CD14-positive monocyte (primary cell): Measurements from ENCODE around the gene SLC26A11. TPM values are rescaled to one million over a fixed set of nuclear protein-coding genes. Genes with fewer than 3 reads are reported as not detected.

Source experiments
- DNase-seq, 3 donors: peaks; one replicate each; pipeline ENCODE4 v3.0.0-alpha.2; 2011 to 2022
- H2AFZ ChIP-seq: 2 replicates; pipeline ENCODE4 v1.6.0; 2012; ENCODE audit warnings: mild to moderate bottlenecking, low read depth, low read length, inconsistent platforms; ENCODE audit not compliant: insufficient read depth, poor library complexity, severe bottlenecking
- H3K27ac ChIP-seq, 2 donors: 1 replicate in 1 of 2; 2 replicates in 1 of 2; pipeline ENCODE4 v1.5.1; 2012 to 2013; ENCODE audit warnings: low read length in 2 of 2, control low read depth in 1 of 2, inconsistent platforms in 1 of 2, low read depth in 1 of 2, mild to moderate bottlenecking in 1 of 2
- H3K27me3 ChIP-seq, 2 donors: one replicate each; pipeline versions ENCODE4 v1.6.0 to v1.6.1; 2011 to 2013; ENCODE audit warnings: low read length in 2 of 2; ENCODE audit not compliant: control insufficient read depth in 2 of 2, insufficient read depth in 2 of 2
- H3K36me3 ChIP-seq, 2 donors: replicated peaks in 1 of 2; 1 replicate in 1 of 2; 2 replicates in 1 of 2; pipeline versions ENCODE4 v1.5.1 to v1.6.1; 2012 to 2013; ENCODE audit warnings: low read length in 2 of 2, control low read depth in 1 of 2, inconsistent platforms in 1 of 2, mild to moderate bottlenecking in 1 of 2; ENCODE audit not compliant: insufficient read depth in 2 of 2, control insufficient read depth in 1 of 2
- H3K4me1 ChIP-seq, 2 donors: 1 replicate in 1 of 2; 2 replicates in 1 of 2; pipeline versions ENCODE4 v1.5.1 to v1.6.1; 2012 to 2013; ENCODE audit warnings: low read length in 2 of 2, control low read depth in 1 of 2, inconsistent platforms in 1 of 2, mild to moderate bottlenecking in 1 of 2, moderate library complexity in 1 of 2; ENCODE audit not compliant: insufficient read depth in 2 of 2, control insufficient read depth in 1 of 2
- H3K4me2 ChIP-seq: replicated peaks from 2 replicates; pipeline ENCODE3; 2012; ENCODE audit warnings: low read length, moderate library complexity, mild to moderate bottlenecking; ENCODE audit not compliant: poor library complexity, severe bottlenecking; ENCODE audit errors: extremely low read depth
- H3K4me3 ChIP-seq, 3 experiments: fragments of 200-600 bp in 1 of 3; sonication (generic) in 1 of 3; replicated peaks in 1 of 3; 1 replicate in 2 of 3; 2 replicates in 1 of 3; pipeline ENCODE4 v1.5.1; 2011 to 2013; ENCODE audit warnings: low read length in 3 of 3, mild to moderate bottlenecking in 3 of 3, control low read depth in 2 of 3, low read depth in 2 of 3, inconsistent platforms in 1 of 3, moderate library complexity in 1 of 3
- H3K79me2 ChIP-seq: 2 replicates; pipeline ENCODE4 v1.6.0; 2012; ENCODE audit warnings: mild to moderate bottlenecking, control low read depth, inconsistent platforms, low read length, moderate library complexity; ENCODE audit not compliant: insufficient read depth
- H3K9ac ChIP-seq: 2 replicates; pipeline ENCODE4 v1.6.0; 2017; ENCODE audit warnings: low read length, mild to moderate bottlenecking; ENCODE audit not compliant: insufficient read depth, poor library complexity, severe bottlenecking
- H3K9me3 ChIP-seq, 2 donors: replicated peaks in 1 of 2; 1 replicate in 1 of 2; 2 replicates in 1 of 2; pipeline versions ENCODE4 v1.5.1 to v1.6.1; 2012 to 2013; ENCODE audit warnings: low read length in 2 of 2, control low read depth in 1 of 2; ENCODE audit not compliant: control insufficient read depth in 1 of 2, insufficient read depth in 1 of 2
- H4K20me1 ChIP-seq: 2 replicates; pipeline ENCODE4 v1.6.0; 2012; ENCODE audit warnings: mild to moderate bottlenecking, low read length, control low read depth, moderate library complexity; ENCODE audit not compliant: insufficient read depth
- H3K27ac Mint-ChIP-seq, 7 donors: one replicate each; pipeline ENCODE4 v1.8.0; 2020; ENCODE audit warnings: mild to moderate bottlenecking in 7 of 7, mixed read lengths in 7 of 7, moderate library complexity in 6 of 7, inconsistent platforms in 2 of 7
- H3K27me3 Mint-ChIP-seq, 3 donors: one replicate each; pipeline ENCODE4 v1.8.0; 2021 to 2022; ENCODE audit warnings: low read depth in 3 of 3, mild to moderate bottlenecking in 3 of 3, mixed read lengths in 3 of 3, moderate library complexity in 3 of 3, inconsistent platforms in 1 of 3
- H3K36me3 Mint-ChIP-seq, 2 donors: one replicate each; pipeline ENCODE4 v1.8.0; 2020; ENCODE audit warnings: mixed read lengths in 2 of 2, inconsistent platforms in 1 of 2, mild to moderate bottlenecking in 1 of 2
- H3K4me1 Mint-ChIP-seq: one replicate; pipeline ENCODE4 v1.8.0; 2020; ENCODE audit warnings: mild to moderate bottlenecking, mixed read lengths
- H3K4me3 Mint-ChIP-seq, 2 donors: one replicate each; pipeline ENCODE4 v1.8.0; 2020; ENCODE audit warnings: mild to moderate bottlenecking in 2 of 2, mixed read lengths in 2 of 2, moderate library complexity in 1 of 2
- H3K9me3 Mint-ChIP-seq, 7 donors: one replicate each; pipeline ENCODE4 v1.8.0; 2020 to 2022; ENCODE audit warnings: mixed read lengths in 7 of 7, mild to moderate bottlenecking in 6 of 7, moderate library complexity in 6 of 7, inconsistent platforms in 2 of 7
- CTCF ChIP-seq: fragments of 200-600 bp; IDR thresholded peaks from one replicate; pipeline ENCODE4 v1.8.0; 2022; ENCODE audit warnings: antibody characterized with exemption, mild to moderate bottlenecking
- WGBS: methylation state at CpG from one replicate; pipeline ENCODE4 v1.1.5; 2013; ENCODE audit warnings: missing lambda C conversion rate; ENCODE audit not compliant: insufficient coverage; 5-methylcytosine and 5-hydroxymethylcytosine counted together
- intact Hi-C, 2 donors: fragments of 100-400 bp; cut with micrococcal nuclease; formaldehyde crosslinking; loops; one replicate each; pipeline versions ENCODE4 v1.15.0 to v1.15.1; 2023
- polyA plus RNA-seq, 3 donors: library from polyadenylated mRNA; depleted of rRNA in 1 of 3; unstranded in 2 of 3; stranded (reverse) in 1 of 3; fragments of 300-500 nt in 2 of 3; fragments of >200 nt in 1 of 3; fragmentation: Illumina TruSeq in 2 of 3; gene quantifications; 1 replicate in 2 of 3; 2 replicates in 1 of 3; pipeline ENCODE4 v1.2.3, GENCODE V29; 2012 to 2021

The SLC26A11 gene
- polyA plus RNA-seq, 3 donors: 1.8 to 29.7 (median 2.6) TPM

- WGBS: 64% methylated on average over 12 of the region's 29 CpGs
Measured at GRCh38 chr17:80191865-80192661, 28.2 kb upstream of the SLC26A11 start.

GRCh38 chr17:80195141-80195540 is 25.1 kb upstream of the SLC26A11 start:
- DNase-seq: no peak
- Histone ChIP-seq H4K20me1 (no peaks in the 10 kb centered on the region), H3K9ac (no peak overlapping the region), H3K79me2 (no peaks in the 10 kb centered on the region), H3K36me3 (no peaks in the 10 kb centered on the region), H3K27me3 (no peaks in the 10 kb centered on the region), H3K27ac (no peak overlapping the region), H3K4me1 (no peaks in the 10 kb centered on the region), H3K4me3 (no peak overlapping the region), H2AFZ (no peak overlapping the region), H3K4me2 (no peak overlapping the region), H3K9me3 (no peaks in the 10 kb centered on the region)
- Mint-ChIP-seq H3K27me3 (peaks cover 11 to 27% (median 26%) of the 10 kb centered on the region in 3 donors), H3K4me3 (no peak overlapping the region), H3K9me3 (peaks cover 0 to 4% (median 3%) of the 10 kb centered on the region in 7 donors), H3K36me3 (no peaks in the 10 kb centered on the region), H3K4me1 (no peaks in the 10 kb centered on the region), H3K27ac (peak overlapping the region in 2 of 7 donors; percentile 66 to 83)
- WGBS: 98% methylated on average over 14 of the region's 14 CpGs
- intact Hi-C loops: loop anchor here in 1 of 2 donors (5.0 to 10.0 kb wide), 2 partner anchors 67 to 170 kb away; partner anchors contain the start of gene RNF213
- TF ChIP-seq CTCF: no peak

More at GRCh38 chr17:80191865-80192661, 28.2 kb upstream of the SLC26A11 start:
- H3K9ac ChIP-seq: no peak overlapping the region
- H3K36me3 ChIP-seq: no peaks in the 10 kb centered on the region
- H3K27me3 ChIP-seq: no peaks in the 10 kb centered on the region
- intact Hi-C loops: loop anchor here in 1 of 2 donors (5.0 to 10.0 kb wide), 2 partner anchors 60 to 173 kb away; no protein-coding TSS in a partner anchor
- no peak overlapping the region for H3K27ac ChIP-seq
- H2AFZ ChIP-seq: no peak overlapping the region
- no peak for TF ChIP-seq CTCF
- no peak for DNase-seq
- no peak overlapping the region for H3K4me2 ChIP-seq
- H3K9me3 ChIP-seq: no peaks in the 10 kb centered on the region
- peak overlapping the region in 1 of 7 donors; percentile 37 for H3K27ac Mint-ChIP-seq
- peaks cover 0 to 4% (median 3%) of the 10 kb centered on the region in 7 donors for H3K9me3 Mint-ChIP-seq
- H3K79me2 ChIP-seq: no peaks in the 10 kb centered on the region
- peaks cover 11 to 30% (median 24%) of the 10 kb centered on the region in 3 donors for H3K27me3 Mint-ChIP-seq
- H4K20me1 ChIP-seq: no peaks in the 10 kb centered on the region
- no peaks in the 10 kb centered on the region for H3K4me1 ChIP-seq
- no peaks in the 10 kb centered on the region for H3K36me3 Mint-ChIP-seq
- H3K4me3 ChIP-seq: no peak overlapping the region
- peaks cover 2% of the 10 kb centered on the region for H3K4me1 Mint-ChIP-seq
- no peak overlapping the region for H3K4me3 Mint-ChIP-seq
